K562 treated with DMSO at 1 percent for 12 hours (cell line): ENCODE measurements around the gene DAPK3. TPM values are rescaled to one million over a fixed set of nuclear protein-coding genes. Genes with fewer than 3 reads are reported as not detected.

Source experiments
- total RNA-seq: library from RNA; unstranded; fragments of 300-600 nt; gene quantifications from 2 replicates; pipeline ENCODE4 v1.2.3, GENCODE V29; 2022; ENCODE audit not compliant: insufficient read depth

Gene DAPK3
- total RNA-seq, result 84.5 and 92.2 TPM in 2 replicates

DNA sequence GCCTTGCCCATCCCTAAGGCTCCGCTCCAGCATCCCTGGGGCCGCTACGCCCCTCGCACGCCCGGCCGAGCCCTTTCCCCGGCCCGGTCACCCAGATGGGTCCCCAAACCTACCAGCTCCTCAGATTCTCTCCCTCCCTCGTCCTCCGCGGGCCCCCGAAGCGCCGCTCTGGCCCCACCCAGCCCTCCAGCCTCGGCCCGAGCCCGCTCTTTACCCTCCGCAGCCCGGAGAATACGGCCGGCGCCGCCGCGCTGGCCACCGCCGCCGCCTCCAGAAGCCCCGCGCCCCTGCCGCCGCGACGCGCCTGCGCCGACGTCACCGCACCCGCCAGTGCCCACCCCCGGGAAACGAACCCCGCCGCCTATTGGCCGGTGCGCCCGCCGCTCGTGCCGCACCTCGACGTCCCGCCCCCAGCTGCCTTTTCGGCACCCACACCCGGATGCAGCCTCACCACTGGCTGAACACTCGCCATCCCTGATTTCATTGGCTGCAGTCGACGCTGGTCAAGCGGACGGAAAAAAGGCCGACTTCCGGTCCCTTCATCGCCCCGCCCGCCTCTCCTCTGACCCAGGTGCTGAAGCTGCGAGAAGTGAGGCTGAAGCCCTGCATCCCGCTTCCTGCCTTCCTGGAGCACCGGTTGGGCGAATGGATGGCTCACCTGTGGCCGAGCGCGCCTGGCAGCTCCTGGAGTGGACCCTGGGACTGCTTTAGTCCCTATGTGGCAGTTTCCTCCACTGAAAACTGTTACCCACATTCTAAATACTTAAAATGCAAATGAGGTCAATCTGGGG is at the start of gene DAPK3:
Gene DAPK3 (minus strand): TSS at position 292 of the 791 bp plus-strand sequence. CDS start 1,364 bp downstream, outside the sequence.

GRCh38 chr19:4007021-4007835 is 36.3 kb upstream of the DAPK3 start, which contains the start of gene PIAS4:
TSS of gene PIAS4 (plus strand) at chr19:4007736. CDS start at chr19:4007761, 25 bp downstream.

GRCh38 chr19:3984908-3985642 is 14.2 kb upstream of the DAPK3 start, which contains the start of gene EEF2:
TSS of gene EEF2 (minus strand) at chr19:3985463. CDS start at chr19:3985380, 83 bp downstream.

DNA sequence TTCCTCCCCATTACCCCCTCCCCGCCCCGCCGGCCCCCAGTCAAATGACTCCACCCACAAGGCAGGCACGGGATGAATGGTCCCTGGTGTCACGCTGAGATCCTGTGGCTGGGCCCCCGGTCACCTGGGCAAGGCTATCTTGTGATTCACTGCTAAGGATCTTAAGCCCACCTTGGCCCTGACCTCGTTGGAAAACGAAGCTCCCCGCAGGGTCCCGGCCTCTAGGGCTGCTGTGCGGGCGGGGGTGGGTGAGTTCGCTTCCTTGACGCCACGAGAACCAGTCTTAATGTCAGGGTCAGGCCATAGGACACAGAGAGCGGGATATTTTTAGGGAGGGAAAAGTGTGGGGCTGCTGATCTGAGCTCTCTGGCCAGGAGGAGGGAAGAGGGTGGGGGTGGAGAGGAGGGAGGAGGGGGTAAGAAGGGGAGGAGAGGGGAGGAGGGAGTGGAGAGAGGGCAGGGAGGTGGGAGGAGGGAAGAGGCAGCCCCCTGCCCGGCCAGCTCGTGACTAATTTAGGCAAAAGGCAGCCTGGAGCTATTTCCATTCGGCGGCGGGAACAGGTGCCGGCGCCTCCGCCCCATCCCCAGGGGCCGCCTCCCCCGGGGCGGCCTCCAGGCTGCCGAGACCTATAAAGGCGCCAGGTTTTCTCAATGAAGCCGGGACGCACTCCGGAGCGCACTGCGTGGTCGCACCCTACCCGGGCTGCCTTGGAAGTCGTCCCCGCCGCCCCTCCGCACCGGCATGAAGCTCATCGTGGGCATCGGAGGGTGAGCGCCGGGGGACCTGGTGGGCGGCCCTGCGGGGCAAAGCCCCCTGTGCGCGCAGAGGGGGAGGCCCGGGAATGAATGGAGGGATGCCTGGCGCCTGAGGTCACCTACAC is 37.7 kb downstream of the DAPK3 start, which contains the start of gene NMRK2:
Gene NMRK2 (plus strand): TSS at position 139 of the 880 bp plus-strand sequence. CDS start 603 bp downstream, at position 742.

Other genes starting within 250 kb of the DAPK3 start
- gene APBA3, start 209.4 kb downstream of the DAPK3 start, total RNA-seq, result 25.8 and 26.3 TPM in 2 replicates
- gene MRPL54, start 208.4 kb downstream of the DAPK3 start, total RNA-seq, result 32.9 and 88.5 TPM in 2 replicates
- not detected in 2 replicates for gene RAX2, start 198.9 kb downstream of the DAPK3 start, total RNA-seq
- 7.9 and 10.4 TPM in 2 replicates for gene MATK, start 184.7 kb downstream of the DAPK3 start, total RNA-seq
- gene ZFR2, start 102.1 kb downstream of the DAPK3 start, total RNA-seq, result not detected in 2 replicates
- gene ATCAY, start 90.4 kb downstream of the DAPK3 start, total RNA-seq, result not detected in 2 replicates
- not detected in 2 replicates for gene NMRK2, start 38.0 kb downstream of the DAPK3 start, total RNA-seq
- 3,388 and 3,922 TPM in 2 replicates for gene EEF2, start 14.4 kb upstream of the DAPK3 start, total RNA-seq
- gene PIAS4, start 36.6 kb upstream of the DAPK3 start, total RNA-seq, result 23.1 and 33.3 TPM in 2 replicates
- 15.0 and 20.7 TPM in 2 replicates for gene ZBTB7A, start 95.8 kb upstream of the DAPK3 start, total RNA-seq
- 302 and 352 TPM in 2 replicates for gene MAP2K2, start 153.0 kb upstream of the DAPK3 start, total RNA-seq
- gene CREB3L3, start 182.5 kb upstream of the DAPK3 start, total RNA-seq, result not detected in 2 replicates
- gene SIRT6, start 211.5 kb upstream of the DAPK3 start, total RNA-seq, result 38.9 and 39.4 TPM in 2 replicates
- 0.44 TPM in 1 of 2 replicates, not detected in the other for gene ANKRD24, start 211.6 kb upstream of the DAPK3 start, total RNA-seq